ENCODE data around the gene SSU72.
A peak's percentile ranks its signal among the peaks of the same experiment; 100 is the strongest.
"Not testable (repeated sequence)": the region's sequence is repeated elsewhere in the genome, so short reads cannot be mapped to it uniquely, and the experiment has no call there.

Gene SSU72

DNA sequence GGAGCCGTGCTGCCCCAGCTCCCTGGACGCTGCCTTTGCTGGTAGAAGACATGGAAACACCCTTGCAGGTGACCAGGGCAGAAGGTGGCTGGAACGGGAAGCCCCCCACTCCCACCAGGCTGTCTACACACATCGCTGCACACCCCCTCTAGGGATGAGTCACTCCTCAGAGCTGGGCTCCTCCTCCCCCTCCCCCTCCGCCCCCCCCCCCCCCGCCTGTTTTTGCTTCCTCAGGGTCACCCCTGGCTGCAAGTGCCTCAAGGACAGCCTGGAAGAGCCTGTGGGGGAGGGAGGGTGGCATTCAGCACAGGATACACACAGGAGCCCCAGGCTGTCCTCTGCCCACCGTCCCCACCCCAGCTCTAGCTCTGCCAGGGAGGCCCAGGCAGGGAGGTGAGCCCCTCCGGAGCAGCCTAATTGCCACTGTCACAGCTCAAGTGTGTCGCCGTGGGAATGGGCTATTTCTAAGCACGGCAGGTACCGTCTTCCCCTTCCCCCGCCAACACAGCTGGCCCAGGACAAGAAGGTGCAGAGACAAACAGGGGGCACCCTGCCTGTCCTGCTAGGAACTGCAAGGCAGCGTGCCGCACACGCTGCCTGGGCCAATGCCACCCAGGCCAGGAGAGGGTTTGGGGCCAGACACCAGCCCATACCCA, 22.7 kb upstream of the SSU72 start:
- Histone ChIP-seq H3K9me2 (ENCODE audit: low read depth, low read length) (no peaks in the 10 kb centered on the region), H3K9me3 (ENCODE audit: low read length) (no peaks in the 10 kb centered on the region), H3K9ac (ENCODE audit: low read length) (no peak overlapping the region), H3K4me2 (ENCODE audit: low read length) (no peak overlapping the region), H3F3A (ENCODE audit: insufficient read depth, low read length) (no peaks in the 10 kb centered on the region), H3K27me3 (ENCODE audit: insufficient read depth, low read length) (peaks cover 6% of the 10 kb centered on the region; the same call in 1 of the 2 replicates), H3K36me3 (ENCODE audit: insufficient read depth, low read length) (no peaks in the 10 kb centered on the region), H3K27ac (ENCODE audit: low read depth, low read length, poor library complexity, severe bottlenecking) (no peak overlapping the region), H3K79me2 (ENCODE audit: insufficient read depth, low read length) (no peaks in the 10 kb centered on the region), H2AFZ (ENCODE audit: low read length) (no peak overlapping the region), H3K4me1 (ENCODE audit: insufficient read depth, low read length, severe bottlenecking) (no peaks in the 10 kb centered on the region), H4K20me1 (ENCODE audit: insufficient read depth, low read length) (no peaks in the 10 kb centered on the region), H3K4me3 (ENCODE audit: low read depth, low read length, poor library complexity, severe bottlenecking) (no peak overlapping the region)
- TF ChIP-seq EZH2 (IDR thresholded peaks at IDR 0.05; ENCODE audit: borderline replicate concordance, low read length): no peak
- TF ChIP-seq, protein P1, sequence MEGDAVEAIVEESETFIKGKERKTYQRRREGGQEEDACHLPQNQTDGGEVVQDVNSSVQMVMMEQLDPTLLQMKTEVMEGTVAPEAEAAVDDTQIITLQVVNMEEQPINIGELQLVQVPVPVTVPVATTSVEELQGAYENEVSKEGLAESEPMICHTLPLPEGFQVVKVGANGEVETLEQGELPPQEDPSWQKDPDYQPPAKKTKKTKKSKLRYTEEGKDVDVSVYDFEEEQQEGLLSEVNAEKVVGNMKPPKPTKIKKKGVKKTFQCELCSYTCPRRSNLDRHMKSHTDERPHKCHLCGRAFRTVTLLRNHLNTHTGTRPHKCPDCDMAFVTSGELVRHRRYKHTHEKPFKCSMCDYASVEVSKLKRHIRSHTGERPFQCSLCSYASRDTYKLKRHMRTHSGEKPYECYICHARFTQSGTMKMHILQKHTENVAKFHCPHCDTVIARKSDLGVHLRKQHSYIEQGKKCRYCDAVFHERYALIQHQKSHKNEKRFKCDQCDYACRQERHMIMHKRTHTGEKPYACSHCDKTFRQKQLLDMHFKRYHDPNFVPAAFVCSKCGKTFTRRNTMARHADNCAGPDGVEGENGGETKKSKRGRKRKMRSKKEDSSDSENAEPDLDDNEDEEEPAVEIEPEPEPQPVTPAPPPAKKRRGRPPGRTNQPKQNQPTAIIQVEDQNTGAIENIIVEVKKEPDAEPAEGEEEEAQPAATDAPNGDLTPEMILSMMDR (IDR thresholded peaks at IDR 0.05; ENCODE audit: low read length): peak; percentile 38; the same call in 1 of the 2 replicates

DNA sequence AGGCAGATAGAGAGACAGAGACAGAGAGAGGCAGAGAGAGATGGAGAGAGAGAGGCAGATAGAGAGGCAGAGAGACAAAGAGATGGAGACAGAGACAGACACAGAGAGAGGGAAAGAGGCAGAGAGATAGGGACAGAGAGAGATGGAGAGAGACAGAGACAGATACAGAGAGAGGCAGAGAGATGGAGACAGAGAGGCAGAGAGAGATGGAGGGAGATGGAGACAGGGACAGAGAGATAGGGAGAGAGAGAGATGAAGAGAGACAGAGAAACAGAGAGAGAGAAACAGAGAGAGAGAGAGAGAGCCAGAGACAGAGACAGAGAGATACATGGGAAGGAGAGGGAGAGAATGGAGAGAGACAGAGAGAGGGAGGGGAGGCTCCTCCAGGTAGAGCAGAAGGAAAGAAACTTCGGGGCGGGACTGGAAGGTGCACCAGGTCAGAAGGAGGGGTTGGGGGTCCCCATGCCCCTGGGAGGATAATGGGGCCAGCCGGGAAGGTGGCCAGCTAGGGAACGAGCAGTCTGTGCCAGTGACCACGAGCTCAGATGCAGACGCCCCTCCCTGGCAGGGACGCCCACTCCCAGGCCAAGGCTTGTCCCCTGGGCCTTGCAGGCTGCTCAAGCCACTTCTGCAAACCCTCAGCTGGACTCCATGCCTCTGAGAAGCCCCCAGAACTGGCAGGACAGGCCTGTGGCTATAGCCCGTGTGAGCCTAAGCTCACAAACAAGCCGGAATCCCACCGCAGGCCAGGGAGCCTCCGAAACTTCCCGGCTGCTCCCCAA, 22.0 kb upstream of the SSU72 start:
- TF ChIP-seq, protein P1 (IDR thresholded peaks at IDR 0.05; ENCODE audit: low read length): no peak
- no peak for TF ChIP-seq EZH2 (IDR thresholded peaks at IDR 0.05; ENCODE audit: borderline replicate concordance, low read length)
- Histone ChIP-seq H4K20me1 (ENCODE audit: insufficient read depth, low read length) (no peaks in the 10 kb centered on the region), H3K9me3 (ENCODE audit: low read length) (no peaks in the 10 kb centered on the region), H2AFZ (ENCODE audit: low read length) (no peak overlapping the region), H3K4me2 (ENCODE audit: low read length) (no peak overlapping the region), H3K4me1 (ENCODE audit: insufficient read depth, low read length, severe bottlenecking) (no peaks in the 10 kb centered on the region), H3K4me3 (ENCODE audit: low read depth, low read length, poor library complexity, severe bottlenecking) (no peak overlapping the region), H3K79me2 (ENCODE audit: insufficient read depth, low read length) (no peaks in the 10 kb centered on the region), H3F3A (ENCODE audit: insufficient read depth, low read length) (no peaks in the 10 kb centered on the region), H3K36me3 (ENCODE audit: insufficient read depth, low read length) (no peaks in the 10 kb centered on the region), H3K27ac (ENCODE audit: low read depth, low read length, poor library complexity, severe bottlenecking) (no peak overlapping the region), H3K9me2 (ENCODE audit: low read depth, low read length) (no peaks in the 10 kb centered on the region), H3K9ac (ENCODE audit: low read length) (no peak overlapping the region), H3K27me3 (ENCODE audit: insufficient read depth, low read length) (peaks cover 6% of the 10 kb centered on the region; the same call in 1 of the 2 replicates)

- H3K9me3 ChIP-seq (ENCODE audit: low read length); H3K27ac ChIP-seq (ENCODE audit: low read depth, low read length, poor library complexity, severe bottlenecking); H3K36me3 ChIP-seq (ENCODE audit: insufficient read depth, low read length); H3K79me2 ChIP-seq (ENCODE audit: insufficient read depth, low read length); H3K9ac ChIP-seq (ENCODE audit: low read length); H2AFZ ChIP-seq (ENCODE audit: low read length); H4K20me1 ChIP-seq (ENCODE audit: insufficient read depth, low read length); H3K27me3 ChIP-seq (ENCODE audit: insufficient read depth, low read length); H3K4me2 ChIP-seq (ENCODE audit: low read length); H3K4me3 ChIP-seq (ENCODE audit: low read depth, low read length, poor library complexity, severe bottlenecking); H3F3A ChIP-seq (ENCODE audit: insufficient read depth, low read length); H3K4me1 ChIP-seq (ENCODE audit: insufficient read depth, low read length, severe bottlenecking); H3K9me2 ChIP-seq (ENCODE audit: low read depth, low read length): not testable (repeated sequence)
Observed at GRCh38 chr1:1595341-1595740, 20.7 kb upstream of the SSU72 start.

Data from OCI-LY1 (cell line).